ENCODE results near the gene GPRC5A.

The GPRC5A gene

DNA sequence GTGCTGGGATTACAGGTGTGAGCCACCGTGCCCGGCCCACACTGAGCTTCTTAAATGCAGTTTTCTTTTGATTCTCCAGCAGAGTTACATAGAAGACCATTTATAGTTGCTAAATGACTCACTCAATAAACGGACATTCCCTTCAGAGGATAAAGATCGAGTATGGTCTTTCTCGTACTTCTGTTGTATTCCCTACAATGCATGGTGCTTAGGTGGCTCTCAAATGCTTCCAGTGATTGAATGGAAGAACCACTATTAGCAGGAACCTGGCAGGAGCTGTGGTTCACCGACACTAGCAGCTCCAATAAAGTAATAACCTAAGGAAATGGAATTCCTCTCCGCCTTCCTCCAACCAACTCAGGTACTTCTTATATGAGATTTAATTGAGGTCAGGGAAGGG, 3.9 kb upstream of the GPRC5A start:
- no peak for DNase-seq

- no peak for DNase-seq
Measured at GRCh38 chr12:12889701-12890100, 1.7 kb upstream of the GPRC5A start.

DNA sequence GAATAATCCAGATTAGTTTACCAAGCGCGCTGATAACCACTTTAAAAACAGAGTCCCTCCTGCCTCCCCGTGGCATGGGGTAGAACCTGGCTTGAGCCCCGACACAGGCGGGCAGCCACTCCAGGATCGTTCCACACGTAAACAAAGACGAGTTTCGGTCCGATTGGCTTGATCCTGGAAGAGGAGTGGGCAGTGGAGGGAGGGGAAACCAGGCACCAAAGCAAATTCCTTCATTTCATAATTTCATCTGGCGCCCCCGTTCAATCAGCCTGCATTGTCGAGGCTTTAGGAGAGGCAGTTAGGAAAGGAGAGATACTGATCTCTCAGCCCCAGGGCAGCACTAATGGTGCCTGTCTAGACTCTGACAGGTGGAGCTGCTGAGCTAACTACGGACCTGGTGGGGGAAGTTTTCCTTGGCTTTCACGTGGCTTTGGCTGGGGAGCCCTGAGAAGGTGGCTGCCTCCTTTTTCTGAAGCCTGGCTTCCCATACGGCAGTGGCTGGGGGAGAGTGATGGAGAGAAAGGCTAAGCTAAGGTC, 751 bp upstream of the GPRC5A start:
- peak; percentile 61 for DNase-seq

DNA sequence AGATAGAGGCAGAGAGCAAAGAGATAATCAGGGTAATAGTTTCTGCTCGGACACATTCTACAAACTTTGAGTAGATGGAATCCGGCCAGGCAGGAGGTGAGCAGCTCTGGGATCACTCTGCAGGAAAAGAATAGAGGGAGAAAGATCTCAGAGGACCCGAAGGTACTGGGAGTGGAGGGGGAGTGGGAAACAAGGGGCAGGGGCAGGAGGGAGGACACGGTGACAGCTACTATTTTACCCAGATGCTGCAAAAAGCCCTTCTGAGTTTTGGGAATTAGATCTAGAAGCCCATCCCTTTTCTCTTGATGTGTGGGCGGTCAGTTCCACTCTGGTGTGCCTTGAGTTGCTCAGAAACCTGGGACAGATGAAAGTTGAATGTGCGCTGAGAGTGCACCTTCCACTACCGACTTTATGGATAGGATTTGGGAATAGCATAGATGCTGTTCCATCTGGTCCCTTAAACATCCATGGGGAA, 556 bp downstream of the GPRC5A start:
- no peak for DNase-seq

- DNase-seq: no peak
Measured at GRCh38 chr12:12892681-12893141, 1.3 kb downstream of the GPRC5A start.

DNA sequence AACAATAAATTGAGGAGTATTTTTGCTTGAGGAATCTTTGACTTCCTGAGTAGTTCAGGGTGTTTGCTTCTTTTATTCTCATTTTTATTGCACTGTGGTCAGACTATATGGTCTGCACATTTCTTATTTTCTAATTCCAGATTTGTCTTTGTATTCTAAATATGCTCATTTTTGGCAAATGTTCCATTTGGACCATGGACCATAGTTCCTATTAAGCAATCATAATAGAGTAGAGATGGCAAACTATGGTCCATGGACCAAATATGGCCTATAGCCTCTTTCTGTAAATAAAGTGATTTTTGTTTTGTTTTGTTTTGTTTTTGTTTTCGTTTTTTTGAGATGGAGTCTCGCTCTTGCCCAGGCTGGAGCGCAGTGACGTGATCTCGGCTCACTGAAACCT, 2.1 kb downstream of the GPRC5A start:
- no peak for DNase-seq

GRCh38 chr12:12896260-12896659, 4.9 kb downstream of the GPRC5A start:
- no peak for DNase-seq

- DNase-seq: no peak
Measured at GRCh38 chr12:12897302-12897701, 5.9 kb downstream of the GPRC5A start.

DNA sequence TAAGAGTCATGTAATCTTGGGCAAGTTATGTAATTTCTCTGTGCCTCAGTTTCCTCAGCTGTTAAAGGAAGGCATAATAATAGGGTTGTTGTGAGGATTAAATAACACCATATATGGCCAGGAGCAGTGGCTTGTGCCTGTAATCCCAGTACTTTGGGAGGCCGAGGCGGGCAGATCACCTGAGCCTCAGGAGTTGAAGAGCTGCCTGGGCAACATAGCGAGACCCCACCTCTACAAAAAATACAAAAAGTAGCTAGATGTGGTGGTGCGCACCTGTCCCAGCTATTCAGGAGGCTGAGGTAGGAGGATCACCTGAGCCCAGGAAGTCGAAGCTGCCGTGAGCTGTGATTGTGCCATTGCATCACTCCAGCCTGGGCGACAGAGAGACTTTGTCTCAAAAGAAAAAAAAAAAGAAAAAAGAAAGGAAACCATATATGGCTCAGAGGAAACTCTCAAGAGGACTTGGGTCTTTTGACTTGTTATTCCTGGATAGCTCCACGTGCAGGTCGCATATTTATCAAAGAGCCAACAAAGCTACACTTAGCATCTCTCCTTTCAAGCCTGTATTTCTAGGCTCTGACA, 6.9 kb downstream of the GPRC5A start:
- no peak for DNase-seq

DNA sequence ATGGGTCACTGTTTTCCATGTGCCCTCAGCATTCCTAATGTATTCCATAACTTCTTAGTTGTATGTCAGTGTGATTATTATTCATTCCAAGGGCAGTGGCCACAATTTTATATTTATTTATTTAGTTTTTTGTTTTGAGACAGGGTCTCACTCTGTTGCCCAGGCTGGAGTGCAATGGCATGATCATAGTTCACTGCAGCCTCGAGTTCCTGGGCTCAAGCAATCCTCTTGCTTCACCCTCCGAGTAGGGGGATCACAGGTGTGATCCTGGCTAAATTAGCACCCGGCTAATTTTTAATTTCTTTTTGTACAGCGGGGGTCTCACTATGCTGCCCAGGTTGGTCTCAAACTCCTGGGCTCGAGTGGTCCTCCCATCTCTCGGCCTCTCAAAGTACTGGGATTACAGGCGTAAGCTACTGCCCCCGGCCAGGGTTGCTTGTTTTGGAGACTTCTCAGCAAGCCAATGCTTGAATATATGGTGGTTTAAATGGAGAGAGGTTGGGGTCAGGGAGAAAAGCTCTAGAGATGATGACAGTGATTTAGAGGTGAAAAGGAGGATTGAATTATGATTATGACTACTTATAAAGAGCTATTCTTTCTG, 7.6 kb downstream of the GPRC5A start:
- no peak for DNase-seq

DNA sequence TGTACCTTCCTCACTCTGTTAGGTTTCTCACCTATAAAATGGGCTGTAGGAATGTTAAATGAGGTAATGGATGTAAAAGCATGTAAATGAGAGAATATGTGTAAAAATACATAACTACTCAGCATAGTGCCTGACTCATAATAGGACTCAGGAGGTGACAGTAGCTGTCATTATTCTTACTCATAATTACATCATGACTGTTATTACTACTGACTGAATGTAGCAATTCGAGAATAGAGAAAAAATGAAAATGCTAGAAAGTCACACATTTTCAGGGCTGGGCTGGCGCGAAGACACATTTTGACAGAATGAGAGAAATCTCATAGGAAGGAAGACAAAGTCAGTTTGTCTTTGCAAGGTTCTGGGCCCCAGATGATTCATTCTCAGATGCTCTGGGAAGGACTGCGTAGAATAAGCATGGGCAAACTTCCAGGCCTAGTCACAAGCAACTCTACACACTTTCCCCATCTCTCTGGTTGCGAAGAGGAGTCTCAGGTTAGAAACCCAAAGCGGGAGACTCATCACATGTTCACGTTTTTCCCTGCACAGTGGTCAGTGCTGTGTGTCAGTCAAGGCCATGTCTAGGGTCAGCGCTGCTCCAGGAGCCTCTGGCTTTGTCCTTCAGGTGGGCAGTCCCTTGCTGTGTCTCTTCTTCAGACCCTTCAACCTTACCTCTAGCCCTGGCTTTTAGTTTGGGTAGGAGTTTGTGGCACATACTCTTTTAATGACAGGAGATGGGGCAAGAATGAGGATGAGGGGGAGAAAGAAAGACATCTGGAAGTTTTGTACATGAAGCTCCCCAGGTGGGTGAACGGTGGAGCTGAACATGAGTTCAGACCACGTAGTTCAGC, 8.4 kb downstream of the GPRC5A start:
- no peak for DNase-seq

GRCh38 chr12:12900786-12901157, 9.4 kb downstream of the GPRC5A start:
- DNase-seq: no peak

- DNase-seq: no peak
Measured at GRCh38 chr12:12901158-12901791, 9.9 kb downstream of the GPRC5A start.

DNA sequence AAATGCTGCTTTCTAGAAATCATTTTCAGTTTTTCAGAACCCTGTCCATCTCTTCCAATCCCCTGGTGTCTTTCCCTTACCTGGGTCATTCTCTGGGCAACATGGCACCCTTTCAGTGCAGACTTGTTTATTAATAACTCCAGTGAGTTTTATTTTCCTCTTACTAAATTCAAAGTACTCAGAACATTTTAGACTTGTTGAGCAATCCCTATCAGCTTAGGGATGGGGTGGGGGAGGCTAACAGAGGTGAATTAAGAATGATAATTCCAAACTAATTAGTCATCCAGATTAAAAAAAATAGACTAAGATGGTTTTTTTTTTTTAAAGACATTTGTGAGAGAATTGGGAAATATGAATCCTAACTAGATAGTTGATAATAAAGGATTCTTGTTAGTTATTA, 10.7 kb downstream of the GPRC5A start:
- DNase-seq: no peak

DNA sequence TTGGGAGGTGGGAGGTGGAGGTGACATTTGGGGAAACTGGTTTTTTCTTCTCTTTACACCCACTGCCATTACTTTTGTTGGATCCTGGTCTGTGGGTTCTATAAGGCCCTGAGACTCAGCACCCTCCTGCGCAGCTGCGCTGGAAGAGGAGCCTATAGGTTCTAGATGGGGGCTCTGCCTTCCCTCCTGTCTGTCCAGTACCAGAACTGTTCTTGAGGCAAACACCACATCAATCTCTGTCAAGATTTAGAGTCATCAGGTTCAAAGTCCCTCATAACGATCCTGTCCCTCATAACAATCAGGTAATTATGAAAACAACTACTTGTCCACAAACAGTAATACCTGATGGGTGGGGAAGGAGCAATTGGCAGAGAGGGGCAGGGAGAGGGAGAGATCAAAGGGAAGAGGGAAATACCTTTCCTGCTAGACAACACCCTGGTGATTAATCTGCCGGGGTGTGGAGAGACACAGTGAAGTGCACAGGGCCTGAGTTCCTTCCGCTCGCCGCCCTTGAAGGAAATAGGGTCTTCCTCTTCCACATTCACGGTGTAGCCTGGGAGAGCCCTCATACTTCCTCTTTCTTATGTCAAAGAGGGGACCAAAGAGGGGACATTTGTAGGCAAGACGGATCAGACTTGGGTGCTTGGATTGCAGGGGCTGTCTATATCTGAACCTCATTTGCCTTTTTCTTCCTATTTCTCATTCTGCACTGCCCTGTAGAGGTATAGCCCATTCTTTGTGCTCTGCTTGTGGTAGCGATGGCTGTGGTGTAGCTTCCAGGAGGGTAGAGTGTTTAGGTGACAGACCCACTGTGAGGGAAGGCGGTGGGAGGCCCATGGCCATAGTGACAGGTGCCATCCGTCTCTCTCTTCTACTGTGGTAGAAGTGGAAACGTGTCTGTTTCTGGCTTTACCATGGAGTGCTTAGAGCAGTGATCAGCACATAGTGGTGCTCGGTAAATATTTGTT, 12.6 kb downstream of the GPRC5A start:
- DNase-seq: no peak

DNA sequence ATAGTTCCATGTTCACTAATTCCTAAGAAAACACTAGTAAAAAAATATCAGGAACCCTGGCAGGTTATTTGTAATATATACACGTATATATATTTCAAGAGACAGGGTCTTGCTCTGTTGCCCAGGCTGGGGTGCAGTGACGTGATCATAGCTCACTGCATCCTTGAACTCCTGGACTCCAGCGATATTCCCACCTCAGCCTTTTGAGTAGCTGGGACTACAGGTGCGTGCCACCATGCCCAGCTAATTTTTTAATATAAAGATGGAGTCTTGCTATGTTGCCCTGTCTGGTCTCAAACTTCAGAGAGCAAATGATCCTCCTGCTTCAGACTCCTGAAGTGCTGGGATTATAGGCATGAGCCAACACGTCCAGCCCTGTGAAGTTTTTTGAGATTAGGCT, 16.2 kb downstream of the GPRC5A start:
- DNase-seq: no peak

- DNase-seq: no peak
Measured at GRCh38 chr12:12908252-12908651, 16.9 kb downstream of the GPRC5A start.

DNA sequence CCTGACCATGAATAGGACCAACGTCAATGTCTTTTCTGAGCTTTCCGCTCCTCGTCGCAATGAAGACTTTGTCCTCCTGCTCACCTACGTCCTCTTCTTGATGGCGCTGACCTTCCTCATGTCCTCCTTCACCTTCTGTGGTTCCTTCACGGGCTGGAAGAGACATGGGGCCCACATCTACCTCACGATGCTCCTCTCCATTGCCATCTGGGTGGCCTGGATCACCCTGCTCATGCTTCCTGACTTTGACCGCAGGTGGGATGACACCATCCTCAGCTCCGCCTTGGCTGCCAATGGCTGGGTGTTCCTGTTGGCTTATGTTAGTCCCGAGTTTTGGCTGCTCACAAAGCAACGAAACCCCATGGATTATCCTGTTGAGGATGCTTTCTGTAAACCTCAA, 17.3 kb downstream of the GPRC5A start:
- DNase-seq: no peak

- no peak for DNase-seq
Measured at GRCh38 chr12:12909228-12909994, 18.0 kb downstream of the GPRC5A start.

DNA sequence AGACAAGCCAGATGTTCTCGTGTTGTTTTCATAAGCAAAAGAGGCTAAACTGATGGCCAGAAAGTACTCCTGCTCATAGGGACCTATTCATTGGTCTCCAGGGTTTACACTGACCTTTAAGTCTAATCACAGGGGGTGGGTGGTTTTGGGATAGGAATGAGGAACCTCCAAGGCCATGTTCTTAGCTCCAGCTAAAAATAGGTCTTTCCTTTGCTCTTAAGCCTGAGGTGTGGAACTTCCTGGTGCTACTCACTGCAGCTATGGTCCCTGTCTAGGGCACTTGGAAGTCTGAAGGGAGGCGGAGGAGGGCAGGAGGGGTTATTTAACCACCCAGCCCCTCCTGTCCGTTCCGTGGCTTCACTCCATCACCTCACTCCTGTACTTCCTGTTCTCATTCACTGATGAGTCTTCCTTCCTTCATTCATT, 18.6 kb downstream of the GPRC5A start:
- DNase-seq: no peak

DNA sequence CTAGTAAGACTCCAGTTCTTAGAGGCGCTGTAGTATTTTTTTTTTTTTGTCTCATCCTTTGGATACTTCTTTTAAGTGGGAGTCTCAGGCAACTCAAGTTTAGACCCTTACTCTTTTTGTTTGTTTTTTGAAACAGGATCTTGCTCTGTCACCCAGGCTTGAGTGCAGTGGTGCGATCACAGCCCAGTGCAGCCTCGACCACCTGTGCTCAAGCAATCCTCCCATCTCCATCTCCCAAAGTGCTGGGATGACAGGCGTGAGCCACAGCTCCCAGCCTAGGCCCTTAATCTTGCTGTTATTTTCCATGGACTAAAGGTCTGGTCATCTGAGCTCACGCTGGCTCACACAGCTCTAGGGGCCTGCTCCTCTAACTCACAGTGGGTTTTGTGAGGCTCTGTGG, 21.3 kb downstream of the GPRC5A start:
- no peak for DNase-seq

Data from NCI-H1092 treated with DMSO at 0.1 percent for 48 hours (cell line).